Smooth muscle cell of the brain vasculature (primary cell): ENCODE data around the gene FURIN.
A peak's percentile ranks its signal among the peaks of the same experiment; 100 is the strongest.
"Not testable (repeated sequence)": the region's sequence is repeated elsewhere in the genome, so short reads cannot be mapped to it uniquely, and the experiment has no call there.

Experiments
- DNase-seq: peaks from one replicate; pipeline ENCODE4 v3.0.0-alpha.2; 2012; ENCODE audit warnings: low read depth, low spot score

The FURIN gene

DNA sequence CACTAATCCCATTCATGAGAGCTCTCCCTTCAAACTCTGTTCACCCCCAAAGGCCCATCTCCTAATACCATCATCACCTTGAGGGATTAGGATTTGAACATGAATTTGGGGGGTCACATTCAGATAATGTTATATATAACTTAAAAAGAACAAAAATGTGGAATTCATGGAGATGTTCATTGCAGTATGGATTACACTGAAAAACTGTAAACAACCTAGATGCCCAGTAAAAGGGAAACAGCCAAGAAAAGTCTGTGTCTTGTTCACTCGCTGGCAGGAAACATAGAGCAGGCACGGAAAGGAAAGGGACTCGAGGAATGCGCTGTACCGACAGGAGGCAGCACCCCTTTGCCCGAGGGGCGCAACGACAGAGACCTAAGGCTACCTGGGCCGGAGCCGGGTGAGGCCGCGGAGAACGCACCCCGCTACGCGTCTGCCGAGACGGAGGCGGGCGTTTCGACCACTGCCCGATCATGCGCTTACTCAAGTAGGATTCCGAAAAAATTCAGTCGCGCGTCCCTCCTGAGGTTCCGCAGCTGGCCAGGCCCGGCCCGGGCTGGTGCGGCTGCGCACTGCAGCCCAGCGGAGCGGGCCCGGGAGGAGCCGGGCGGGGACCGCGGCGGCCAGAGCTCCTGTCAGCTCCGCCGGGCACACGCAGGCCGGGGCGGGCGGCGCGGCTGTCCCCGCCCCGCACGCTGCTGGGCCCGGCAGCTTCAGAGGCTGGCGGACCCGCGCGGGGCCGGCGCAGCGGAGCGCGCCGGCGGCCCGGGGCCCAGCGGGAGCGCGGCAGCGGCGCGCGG lies 33.9 kb downstream of the FURIN start:
- peak; percentile 35 for DNase-seq

DNA sequence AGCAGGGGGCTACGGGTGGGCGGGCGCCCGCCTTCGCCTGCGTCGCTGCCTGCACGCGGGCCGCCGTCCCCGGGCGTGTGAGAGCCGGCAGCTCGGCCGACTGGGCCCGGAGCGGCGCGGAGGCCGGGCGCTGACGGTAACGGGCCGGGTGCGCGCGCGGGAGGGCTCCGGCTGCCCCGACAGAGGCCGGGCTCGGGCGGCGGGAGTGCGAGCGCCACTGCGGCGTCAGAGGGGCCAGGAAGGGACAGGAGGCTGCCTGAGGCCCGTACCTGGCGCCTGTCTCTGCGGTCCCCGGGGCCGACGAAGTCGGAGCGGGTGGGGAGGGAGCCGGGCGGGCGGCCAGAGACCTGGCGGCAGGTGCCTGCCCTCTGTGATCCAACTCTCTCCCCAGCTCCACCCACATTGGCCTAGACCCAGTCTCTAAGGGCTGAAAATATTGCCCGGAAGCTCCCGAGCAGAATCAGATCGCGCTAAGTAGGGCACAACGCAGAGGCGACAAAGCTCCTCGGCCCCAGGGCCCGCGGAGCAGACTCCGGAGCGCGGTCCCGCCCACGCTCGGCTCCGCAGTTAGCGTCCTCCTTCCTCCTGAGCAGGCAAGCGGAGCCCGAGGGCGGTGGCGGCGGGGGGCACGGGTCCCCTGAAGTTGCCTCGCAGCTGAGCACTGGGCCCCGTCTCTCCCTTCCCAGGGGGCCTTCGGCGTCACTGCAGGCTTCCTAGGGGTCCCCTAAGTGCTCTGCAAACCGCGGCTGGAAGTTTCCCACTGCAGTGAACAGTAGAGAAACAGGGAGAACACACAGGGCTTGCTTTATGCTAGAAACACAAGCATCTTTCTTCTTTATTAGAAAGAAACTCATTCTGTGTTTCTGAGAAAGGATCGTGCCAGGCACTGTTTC lies 34.7 kb downstream of the FURIN start, which contains the start of gene MAN2A2:
TSS of gene MAN2A2 (plus strand) at position 463 of the 893 bp plus-strand sequence. CDS start 906 bp downstream, outside the sequence.
- DNase-seq = no peak

DNA sequence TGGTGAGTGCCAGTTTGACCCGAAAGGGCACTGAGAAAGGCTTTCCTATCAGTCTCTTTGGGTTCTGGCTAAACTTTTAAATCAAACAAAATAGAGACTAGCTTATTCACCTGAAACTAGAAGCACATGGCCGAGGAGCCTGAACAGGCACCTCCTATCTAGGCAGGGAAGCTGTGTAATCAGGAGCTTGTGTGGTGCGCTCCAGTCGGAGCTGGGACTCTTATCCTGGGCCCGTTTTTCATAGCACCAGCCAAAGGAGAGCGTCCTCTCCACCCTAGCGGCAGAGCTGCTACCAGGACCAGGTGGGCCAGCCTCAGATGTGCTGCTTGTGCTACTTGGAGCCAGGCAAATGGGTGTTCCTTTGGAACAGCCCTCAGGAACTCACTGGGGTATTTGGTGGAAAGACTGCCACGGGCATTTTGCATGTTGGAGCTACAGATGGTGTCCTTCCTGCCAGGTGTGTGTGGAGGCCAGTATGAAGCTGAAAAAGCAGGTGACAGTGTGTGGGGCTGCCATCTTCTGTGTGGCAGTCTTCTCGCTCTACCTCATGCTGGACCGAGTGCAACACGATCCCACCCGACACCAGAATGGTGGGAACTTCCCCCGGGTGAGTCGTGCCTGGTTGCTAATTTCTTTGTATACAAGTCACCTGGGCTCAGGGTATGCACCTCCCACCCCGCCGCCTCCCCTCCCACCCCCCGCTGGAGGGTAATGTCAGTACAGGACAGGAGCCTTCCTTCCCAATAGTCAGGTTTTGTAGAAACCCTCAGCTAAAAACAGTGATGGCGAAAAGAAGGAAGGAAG lies 35.5 kb downstream of the FURIN start:
- DNase-seq = no peak

DNA sequence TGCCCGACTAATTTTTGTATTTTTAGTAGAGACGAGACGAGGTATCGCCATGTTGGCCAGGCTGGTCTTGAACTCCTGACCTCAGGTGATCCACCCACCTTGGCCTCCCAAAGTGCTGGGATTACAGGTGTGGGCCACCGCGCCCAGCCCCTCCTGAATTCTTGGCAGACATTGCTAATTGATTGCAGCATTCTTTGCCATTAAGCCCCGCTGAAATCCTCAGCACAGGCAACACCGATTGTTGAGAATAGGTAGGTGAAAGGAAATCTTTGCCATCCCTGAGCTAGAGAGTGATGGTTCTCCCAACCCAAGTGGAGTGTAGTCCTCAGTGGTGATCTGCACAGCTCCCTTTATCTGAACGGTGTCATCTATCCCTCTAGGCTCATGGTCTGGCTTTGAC lies 36.4 kb downstream of the FURIN start:
- DNase-seq = no peak

DNA sequence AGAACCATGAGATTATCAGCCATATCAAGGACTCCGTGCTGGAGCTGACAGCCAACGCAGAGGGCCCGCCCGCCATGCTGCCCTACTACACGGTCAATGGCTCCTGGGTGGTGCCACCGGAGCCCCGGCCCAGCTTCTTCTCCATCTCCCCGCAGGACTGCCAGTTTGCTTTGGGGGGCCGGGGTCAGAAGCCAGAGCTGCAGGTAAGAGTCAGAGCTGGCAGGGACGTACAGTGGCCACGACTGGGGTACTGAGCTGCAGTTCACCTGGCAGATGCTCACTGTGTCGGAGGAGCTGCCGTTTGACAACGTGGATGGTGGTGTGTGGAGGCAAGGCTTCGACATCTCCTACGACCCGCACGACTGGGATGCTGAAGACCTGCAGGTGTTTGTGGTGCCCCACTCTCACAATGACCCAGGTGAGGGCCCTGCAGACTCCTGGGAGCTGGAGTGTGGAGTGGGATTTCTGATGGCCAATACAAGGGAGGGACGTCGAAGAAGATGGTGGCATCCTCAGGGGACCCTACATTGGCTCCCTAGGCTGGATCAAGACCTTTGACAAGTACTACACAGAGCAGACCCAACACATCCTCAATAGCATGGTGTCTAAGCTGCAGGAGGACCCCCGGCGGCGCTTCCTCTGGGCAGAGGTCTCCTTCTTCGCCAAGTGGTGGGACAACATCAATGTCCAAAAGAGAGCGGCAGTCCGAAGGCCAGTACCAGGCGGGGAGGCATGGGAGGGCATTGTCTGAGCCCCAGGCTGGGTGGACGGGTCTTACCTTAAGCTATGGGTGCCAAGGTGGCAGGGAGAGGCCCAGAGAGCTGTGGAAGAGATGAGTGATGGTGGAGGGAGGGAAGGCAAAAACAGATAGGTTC lies 37.2 kb downstream of the FURIN start:
- DNase-seq = no peak

- no peak for DNase-seq
Observed at GRCh38 chr15:90906181-90906849, 37.9 kb downstream of the FURIN start.

- no peak for DNase-seq
Observed at GRCh38 chr15:90907051-90907660, 38.8 kb downstream of the FURIN start.

DNA sequence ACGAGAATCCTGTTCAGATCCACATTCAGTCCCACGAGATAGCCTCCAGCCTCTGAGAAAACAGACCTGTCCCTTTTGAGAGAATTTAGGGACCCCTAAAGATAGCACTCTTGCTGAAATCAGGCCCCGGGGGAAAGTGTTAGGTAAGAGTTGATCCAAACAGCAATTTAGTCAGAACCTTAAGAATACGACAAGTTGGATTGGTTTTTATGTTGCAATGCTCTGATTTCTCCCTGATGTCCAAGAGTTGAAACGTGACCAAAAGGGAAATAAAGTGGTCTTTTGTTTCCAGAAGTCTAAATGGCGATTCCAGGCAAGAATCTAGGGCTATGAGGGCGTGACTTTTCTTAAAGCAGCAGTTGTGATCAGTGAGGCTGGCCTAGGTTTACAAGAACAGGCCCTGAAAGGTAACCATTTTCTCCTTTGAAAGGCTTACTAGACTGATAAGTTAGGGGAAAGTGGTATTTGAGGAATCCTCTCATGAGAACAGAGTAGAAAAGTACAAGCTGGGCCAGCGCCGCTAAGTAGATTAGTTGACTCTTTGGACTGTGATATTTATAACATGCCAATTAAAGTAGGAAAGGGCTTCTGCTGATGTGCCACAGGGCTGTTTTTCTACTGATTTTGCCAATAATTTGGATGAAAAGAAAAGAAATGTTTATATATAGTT lies 39.6 kb downstream of the FURIN start:
- DNase-seq = no peak

DNA sequence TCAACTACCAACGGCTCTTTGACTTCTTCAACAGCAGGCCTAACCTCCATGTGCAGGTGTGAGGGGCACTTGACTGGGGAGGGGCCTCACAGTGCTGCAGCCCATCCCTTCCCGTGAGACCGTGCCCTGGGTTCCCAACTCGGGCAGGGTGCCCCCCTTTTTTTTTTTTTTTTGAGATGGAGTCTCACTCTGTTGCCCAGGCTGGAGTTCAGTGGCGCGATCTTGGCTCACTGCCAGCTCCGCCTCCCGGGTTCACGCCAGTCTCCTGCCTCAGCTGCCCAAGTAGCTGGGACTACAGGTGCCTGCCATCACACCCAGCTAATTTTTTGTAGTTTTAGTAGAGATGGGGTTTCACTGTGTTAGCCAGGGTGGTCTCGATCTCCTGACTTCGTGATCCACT lies 41.1 kb downstream of the FURIN start:
- not testable (repeated sequence) for DNase-seq

DNA sequence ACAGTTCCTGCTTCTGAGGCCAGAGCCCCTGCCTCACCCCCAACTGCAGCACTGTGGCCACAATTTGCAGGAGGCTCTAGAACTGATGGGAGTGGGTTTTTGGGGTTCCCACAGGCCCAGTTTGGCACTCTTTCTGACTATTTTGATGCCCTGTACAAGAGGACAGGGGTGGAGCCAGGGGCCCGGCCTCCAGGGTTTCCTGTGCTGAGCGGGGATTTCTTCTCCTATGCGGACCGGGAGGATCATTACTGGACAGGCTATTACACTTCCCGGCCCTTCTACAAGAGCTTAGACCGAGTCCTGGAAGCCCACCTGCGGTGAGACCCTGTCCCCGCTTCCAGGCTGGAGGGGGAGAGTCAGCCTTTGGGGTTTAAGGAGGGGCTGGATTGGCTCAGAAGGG lies 41.6 kb downstream of the FURIN start:
- no peak for DNase-seq

- DNase-seq = no peak
Observed at GRCh38 chr15:90910441-90911301, 42.3 kb downstream of the FURIN start.

DNA sequence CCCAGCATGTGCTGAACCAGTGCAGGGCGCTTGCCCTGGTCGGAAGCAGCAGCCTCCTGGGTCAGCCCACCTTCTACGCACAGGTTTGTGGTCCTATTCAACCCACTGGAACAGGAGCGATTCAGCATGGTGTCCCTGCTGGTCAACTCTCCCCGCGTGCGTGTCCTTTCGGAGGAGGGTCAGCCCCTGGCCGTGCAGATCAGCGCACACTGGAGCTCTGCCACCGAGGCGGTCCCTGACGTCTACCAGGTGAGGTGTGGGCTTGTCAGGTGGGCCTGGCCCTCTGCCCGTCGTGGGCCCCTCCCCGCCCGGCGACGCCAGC lies 42.9 kb downstream of the FURIN start:
- no peak for DNase-seq

DNA sequence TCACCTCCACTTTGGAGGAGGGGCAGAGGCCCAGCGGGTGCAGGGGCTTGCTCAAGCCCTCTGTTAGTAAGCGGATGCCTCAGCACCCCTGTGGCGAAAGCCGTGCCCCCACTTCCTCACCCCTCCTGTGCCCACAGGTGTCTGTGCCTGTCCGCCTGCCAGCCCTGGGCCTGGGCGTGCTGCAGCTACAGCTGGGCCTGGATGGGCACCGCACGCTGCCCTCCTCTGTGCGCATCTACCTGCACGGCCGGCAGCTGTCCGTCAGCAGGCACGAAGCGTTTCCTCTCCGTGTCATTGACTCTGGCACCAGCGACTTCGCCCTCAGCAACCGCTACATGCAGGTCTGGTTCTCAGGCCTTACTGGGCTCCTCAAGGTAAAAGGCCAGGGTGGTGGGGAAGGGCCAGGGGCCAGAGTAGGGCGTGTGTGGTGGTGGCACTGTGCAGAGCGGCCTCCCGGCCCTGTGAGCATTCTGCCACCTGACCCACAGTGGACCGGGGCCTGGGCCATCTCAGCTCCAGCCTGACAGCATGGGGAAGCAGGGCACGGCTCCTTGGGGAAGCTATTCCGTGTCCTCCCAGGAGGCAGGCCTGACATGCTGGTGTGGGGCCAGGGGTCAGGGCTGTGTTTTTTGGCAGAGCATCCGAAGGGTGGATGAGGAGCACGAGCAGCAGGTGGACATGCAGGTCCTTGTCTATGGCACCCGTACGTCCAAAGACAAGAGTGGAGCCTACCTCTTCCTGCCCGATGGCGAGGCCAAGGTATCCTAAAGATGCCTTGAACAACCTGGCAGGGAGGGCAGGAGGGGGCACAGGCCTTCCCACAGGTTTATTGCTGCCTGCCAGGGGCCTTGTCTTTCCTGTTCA lies 43.8 kb downstream of the FURIN start:
- no peak for DNase-seq

- DNase-seq = no peak
Observed at GRCh38 chr15:90912770-90913075, 44.3 kb downstream of the FURIN start.

- no peak for DNase-seq
Observed at GRCh38 chr15:90913398-90913944, 45.1 kb downstream of the FURIN start.

GRCh38 chr15:90914305-90915080 lies 46.1 kb downstream of the FURIN start:
- DNase-seq = no peak
